Transverse colon (tissue), 4 donors: ENCODE measurements around the gene PYCR2. TPM values are rescaled to one million over a fixed set of nuclear protein-coding genes. Genes with fewer than 3 reads are reported as not detected.

Source experiments
- DNase-seq: peaks from one replicate; pipeline ENCODE4 v3.0.0-alpha.2; 2019
- H3K27ac ChIP-seq, 4 donors: fragments of 200-600 bp; sonication (generic); 2 replicates each; pipeline ENCODE4 v1.5.1; 2016 to 2018; ENCODE audit warnings: inconsistent platforms in 4 of 4
- H3K27me3 ChIP-seq: fragments of 200-600 bp; sonication (generic); 2 replicates; pipeline ENCODE4 v1.5.1; 2017; ENCODE audit warnings: inconsistent platforms
- H3K36me3 ChIP-seq, 4 donors: fragments of 200-600 bp; sonication (generic); 2 replicates each; pipeline ENCODE4 v1.5.1; 2017 to 2019; ENCODE audit warnings: inconsistent platforms in 4 of 4
- H3K4me1 ChIP-seq, 4 donors: fragments of 200-600 bp; sonication (generic); 2 replicates each; pipeline ENCODE4 v1.5.1; 2017 to 2020; ENCODE audit warnings: inconsistent platforms in 4 of 4
- H3K4me3 ChIP-seq, 4 donors: fragments of 200-600 bp; sonication (generic); 1 replicate in 1 of 4; 2 replicates in 3 of 4; pipeline versions ENCODE4 v1.5.1 to v1.6.1; 2017 to 2019; ENCODE audit warnings: inconsistent platforms in 4 of 4
- H3K9me3 ChIP-seq, 2 donors: fragments of 200-600 bp; sonication (generic); 2 replicates each; pipeline ENCODE4 v1.5.1; 2017 to 2019; ENCODE audit warnings: inconsistent platforms in 2 of 2
- EP300 ChIP-seq: sonication (generic); formaldehyde crosslinking; IDR thresholded peaks from one replicate; pipeline ENCODE4 v1.6.1; 2017; ENCODE audit warnings: antibody characterized with exemption, low read depth
- POLR2A ChIP-seq: fragments of 450-650 bp; IDR thresholded peaks from one replicate; pipeline ENCODE4 v1.6.1; 2016; ENCODE audit warnings: antibody characterized with exemption, mild to moderate bottlenecking, moderate library complexity
- POLR2AphosphoS5 ChIP-seq, 3 donors: sonication (generic); formaldehyde crosslinking; IDR thresholded peaks; one replicate each; pipeline ENCODE4 v1.6.1; 2016; ENCODE audit warnings: antibody characterized with exemption in 3 of 3
- WGBS, 2 donors: methylation state at CpG; one replicate each; pipeline ENCODE4 v1.1.5; 2018; ENCODE audit warnings: low coverage in 1 of 2; 5-methylcytosine and 5-hydroxymethylcytosine counted together
- in situ Hi-C, 4 donors: fragments of 200-750 bp; cut with MboI; loops; one replicate each; pipeline versions ENCODE4 v1.15.0 to v1.15.1; 2017; ENCODE audit warnings: low sequenced_read_pairs in 3 of 4, low pct_ligation_motif_present in 1 of 4, low pct_unique_long_range_greater_than_20kb in 1 of 4
- intact Hi-C: fragments of 100-400 bp; cut with DNase I; formaldehyde crosslinking; loops from one replicate; pipeline ENCODE4 v1.15.1; 2023; ENCODE audit warnings: low total_unique reads
- total RNA-seq, 4 donors: library from RNA; depleted of rRNA; stranded (reverse); fragments of >200 nt; gene quantifications; one replicate each; pipeline ENCODE4 v1.1.0, GENCODE V29; 2016
- TF ChIP-seq, protein P1 (sequence below), 5 experiments: fragments of 200-600 bp in 3 of 5; fragments of 450-650 bp in 2 of 5; sonication (generic) in 3 of 5; IDR thresholded peaks; 1 replicate in 2 of 5; 2 replicates in 3 of 5; pipeline ENCODE4 v1.5.1; 2016 to 2017; ENCODE audit warnings: antibody characterized with exemption in 5 of 5, inconsistent platforms in 3 of 5, mild to moderate bottlenecking in 2 of 5, moderate library complexity in 1 of 5

The PYCR2 gene
- total RNA-seq, 4 donors from 2014 or later, result 26.5 to 40.6 (median 32.2) TPM

DNA sequence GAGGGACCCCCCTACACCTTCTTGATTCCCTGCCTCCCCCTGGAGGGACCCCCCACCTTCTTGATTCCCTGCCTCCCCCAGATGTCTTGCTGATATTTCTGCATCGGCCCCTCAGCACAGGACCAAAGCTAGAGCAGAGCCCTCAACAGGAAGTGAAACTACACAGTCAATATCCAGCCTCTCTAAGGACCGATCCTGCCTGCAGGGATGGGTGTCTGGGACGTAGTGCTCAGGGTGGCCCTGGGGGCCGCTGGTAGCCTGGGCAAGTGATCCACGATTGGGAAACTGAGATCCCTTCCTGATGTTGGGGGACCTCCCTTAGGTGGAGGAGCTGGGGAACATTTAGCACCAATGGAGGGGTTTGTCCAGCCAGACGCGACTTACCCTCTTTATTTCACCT lies 20.9 kb upstream of the PYCR2 start:
- in situ Hi-C loops (no loop called here), intact Hi-C loops (no loop called here)
- H3K36me3 ChIP-seq, result no peaks in the 10 kb centered on the region
- no peaks in the 10 kb centered on the region for H3K27me3 ChIP-seq
- WGBS, 2 donors, result 47 to 76% methylated on average over 2 to 7 of the region's 7 CpGs
- H3K27ac ChIP-seq, result no peak overlapping the region
- DNase-seq, result no peak
- no peak for TF ChIP-seq POLR2A
- no peaks in the 10 kb centered on the region for H3K9me3 ChIP-seq
- peaks cover 5 to 11% (median 8%) of the 10 kb centered on the region in 4 donors for H3K4me1 ChIP-seq
- H3K4me3 ChIP-seq, result no peak overlapping the region

DNA sequence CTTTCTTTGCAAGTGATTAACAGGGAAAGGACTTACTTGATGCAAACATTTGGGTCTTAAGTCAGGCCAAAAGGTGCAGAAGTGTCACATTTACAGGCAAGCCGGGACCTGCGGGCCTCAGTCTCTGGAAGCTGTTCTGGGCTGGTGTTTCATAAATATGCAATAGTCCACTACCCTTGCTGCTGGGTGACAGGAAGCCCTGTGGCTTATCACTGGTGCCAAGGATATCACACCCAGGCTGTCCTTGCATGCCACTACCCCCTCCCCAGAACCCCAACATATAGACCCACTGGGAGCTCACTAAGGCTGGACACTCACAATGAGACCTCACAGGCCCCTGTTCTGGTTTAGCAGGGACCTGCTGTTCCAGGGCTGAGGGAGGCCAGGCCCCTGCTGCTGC lies 20.3 kb upstream of the PYCR2 start:
- Histone ChIP-seq H3K27me3 (no peaks in the 10 kb centered on the region), H3K4me1 (peaks cover 5 to 11% (median 8%) of the 10 kb centered on the region in 4 donors), H3K9me3 (no peaks in the 10 kb centered on the region), H3K36me3 (no peaks in the 10 kb centered on the region), H3K27ac (no peak overlapping the region), H3K4me3 (no peak overlapping the region)
- DNase-seq, result no peak
- in situ Hi-C loops (no loop called here), intact Hi-C loops (no loop called here)
- TF ChIP-seq EP300, result no peak
- TF ChIP-seq POLR2A, result no peak
- TF ChIP-seq POLR2AphosphoS5 (IDR thresholded peaks at IDR 0.05), result no peak
- TF ChIP-seq, protein P1, sequence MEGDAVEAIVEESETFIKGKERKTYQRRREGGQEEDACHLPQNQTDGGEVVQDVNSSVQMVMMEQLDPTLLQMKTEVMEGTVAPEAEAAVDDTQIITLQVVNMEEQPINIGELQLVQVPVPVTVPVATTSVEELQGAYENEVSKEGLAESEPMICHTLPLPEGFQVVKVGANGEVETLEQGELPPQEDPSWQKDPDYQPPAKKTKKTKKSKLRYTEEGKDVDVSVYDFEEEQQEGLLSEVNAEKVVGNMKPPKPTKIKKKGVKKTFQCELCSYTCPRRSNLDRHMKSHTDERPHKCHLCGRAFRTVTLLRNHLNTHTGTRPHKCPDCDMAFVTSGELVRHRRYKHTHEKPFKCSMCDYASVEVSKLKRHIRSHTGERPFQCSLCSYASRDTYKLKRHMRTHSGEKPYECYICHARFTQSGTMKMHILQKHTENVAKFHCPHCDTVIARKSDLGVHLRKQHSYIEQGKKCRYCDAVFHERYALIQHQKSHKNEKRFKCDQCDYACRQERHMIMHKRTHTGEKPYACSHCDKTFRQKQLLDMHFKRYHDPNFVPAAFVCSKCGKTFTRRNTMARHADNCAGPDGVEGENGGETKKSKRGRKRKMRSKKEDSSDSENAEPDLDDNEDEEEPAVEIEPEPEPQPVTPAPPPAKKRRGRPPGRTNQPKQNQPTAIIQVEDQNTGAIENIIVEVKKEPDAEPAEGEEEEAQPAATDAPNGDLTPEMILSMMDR (IDR thresholded peaks at IDR 0.05), result no peak
- WGBS, 2 donors, result 89% methylated on average over 2 of the region's 2 CpGs; no CpG with 5 or more reads in 1 of the 2 donors

DNA sequence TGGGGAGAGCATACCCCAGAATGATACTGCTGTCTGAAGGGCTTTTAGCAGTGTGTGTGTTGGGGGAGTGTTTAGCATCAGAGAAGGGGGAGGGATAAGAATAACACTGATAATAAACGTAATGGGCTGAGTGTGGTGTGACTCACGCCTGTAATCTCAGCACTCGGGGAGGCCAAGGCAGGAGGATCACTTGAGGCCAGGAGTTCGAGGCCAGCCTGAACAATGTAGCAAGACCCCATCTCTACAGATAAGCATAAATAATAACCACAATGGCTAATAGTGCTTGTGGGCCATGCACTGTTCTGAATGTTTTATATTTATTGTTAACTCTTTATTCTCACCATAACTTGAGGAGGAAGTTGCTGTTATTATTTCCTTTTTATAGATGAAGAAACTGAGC lies 19.5 kb upstream of the PYCR2 start:
- Histone ChIP-seq H3K36me3 (no peaks in the 10 kb centered on the region), H3K4me1 (peaks cover 5 to 11% (median 8%) of the 10 kb centered on the region in 4 donors), H3K9me3 (no peaks in the 10 kb centered on the region), H3K4me3 (no peak overlapping the region), H3K27me3 (no peaks in the 10 kb centered on the region), H3K27ac (peak overlapping the region in 1 of 4 donors; percentile 77)
- 88 to 91% methylated on average over 4 of the region's 4 CpGs for WGBS, 2 donors
- intact Hi-C loops (no loop called here), in situ Hi-C loops (no loop called here)
- no peak for DNase-seq
- TF ChIP-seq POLR2AphosphoS5 (IDR thresholded peaks at IDR 0.05), result no peak

GRCh38 chr1:225942574-225942973 lies 18.5 kb upstream of the PYCR2 start:
- peaks cover 5 to 11% (median 8%) of the 10 kb centered on the region in 4 donors for H3K4me1 ChIP-seq
- H3K27me3 ChIP-seq, result no peaks in the 10 kb centered on the region
- WGBS, 2 donors, result 64% methylated on average over 7 of the region's 7 CpGs; no CpG with 5 or more reads in 1 of the 2 donors
- no peaks in the 10 kb centered on the region for H3K9me3 ChIP-seq
- H3K36me3 ChIP-seq, result no peaks in the 10 kb centered on the region
- intact Hi-C loops (no loop called here), in situ Hi-C loops (no loop called here)
- TF ChIP-seq, protein P1 (IDR thresholded peaks at IDR 0.05), result no peak
- TF ChIP-seq EP300 (no peak), POLR2AphosphoS5 (IDR thresholded peaks at IDR 0.05) (peak in 1 of 3 donors; percentile 17), POLR2A (no peak)
- H3K27ac ChIP-seq, result peak overlapping the region in 1 of 4 donors; percentile 77
- no peak overlapping the region for H3K4me3 ChIP-seq
- peak; percentile 50 for DNase-seq

DNA sequence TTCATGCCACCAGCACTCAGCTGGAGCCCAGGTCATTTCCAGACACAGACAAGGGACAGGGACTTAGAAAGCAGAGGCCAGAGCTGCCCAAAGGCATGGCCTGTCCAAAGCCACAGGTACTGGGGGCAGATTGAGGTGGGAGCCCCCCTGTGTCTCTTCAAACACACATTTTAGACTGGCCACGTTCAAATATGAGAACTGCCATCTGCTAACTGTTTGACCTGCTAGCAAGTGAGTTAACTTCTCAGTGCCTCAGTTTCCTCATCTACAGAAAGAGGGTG lies 17.8 kb upstream of the PYCR2 start:
- WGBS, 2 donors, result 38 to 50% methylated on average over 1 of the region's 1 CpG
- H3K4me1 ChIP-seq, result peaks cover 5 to 11% (median 8%) of the 10 kb centered on the region in 4 donors
- no peak for DNase-seq
- H3K36me3 ChIP-seq, result no peaks in the 10 kb centered on the region
- intact Hi-C loops, result no loop called here
- in situ Hi-C loops, result no loop called here
- TF ChIP-seq EP300 (no peak), POLR2A (no peak), POLR2AphosphoS5 (IDR thresholded peaks at IDR 0.05) (no peak)
- TF ChIP-seq, protein P1 (IDR thresholded peaks at IDR 0.05), result no peak
- no peaks in the 10 kb centered on the region for H3K27me3 ChIP-seq
- H3K9me3 ChIP-seq, result no peaks in the 10 kb centered on the region
- H3K4me3 ChIP-seq, result no peak overlapping the region
- peak overlapping the region in 2 of 4 donors; percentile 49 to 77 for H3K27ac ChIP-seq
